Midbrain (tissue), 1 donor: ENCODE measurements around the gene WAPL.

Source experiments
- DNase-seq: peaks from one replicate; lab custom pipeline; 2025; lab: John Stamatoyannopoulos, UW

WAPL gene

DNA sequence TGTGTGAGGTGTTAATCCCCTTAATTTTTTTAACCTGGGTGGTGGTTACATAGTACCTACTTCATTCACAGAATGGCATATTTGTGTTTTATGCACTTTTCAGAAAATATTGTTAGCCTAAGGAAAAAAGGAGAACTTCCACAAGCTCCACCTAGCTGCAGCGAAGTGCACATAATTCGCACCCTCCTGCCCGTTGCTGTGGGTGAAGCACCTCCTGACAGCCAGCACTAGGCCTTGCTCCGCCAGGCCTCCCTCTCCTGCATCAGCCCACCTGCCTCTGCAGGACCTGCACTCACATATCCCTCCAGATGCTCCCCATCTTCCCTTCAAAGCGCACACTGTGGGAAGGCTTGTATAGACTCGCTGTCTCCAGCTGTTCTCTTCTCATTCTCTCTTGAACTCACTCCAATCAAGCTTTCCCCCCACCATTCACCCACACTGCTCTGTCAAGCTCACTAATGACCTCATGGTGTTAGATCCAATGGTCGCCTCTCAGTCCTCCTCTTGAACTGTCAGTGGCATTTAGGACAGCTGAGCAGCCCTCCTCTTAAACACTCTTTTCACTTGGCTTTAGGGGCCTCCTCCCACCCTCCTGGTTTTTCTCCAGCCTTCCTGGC is 134.3 kb downstream of the WAPL start:
- DNase-seq, result no peak

- no peak for DNase-seq
Measured at GRCh38 chr10:86385806-86386205, 135.8 kb downstream of the WAPL start.
